GM19035 (cell line): ENCODE measurements around the gene KREMEN2.

Experiments
- ATAC-seq: cut with Tn5 transposase; IDR thresholded peaks from one replicate; pipeline ENCODE4 v1.9.1; 2021; ENCODE audit not compliant: unreplicated experiment

Gene KREMEN2

GRCh38 chr16:3000540-3000939 lies 36.5 kb downstream of the KREMEN2 start:
- no peak for ATAC-seq

- no peak for ATAC-seq
Measured at GRCh38 chr16:3001316-3001715, 37.2 kb downstream of the KREMEN2 start.

GRCh38 chr16:3003582-3004270 lies 39.7 kb downstream of the KREMEN2 start:
- ATAC-seq: peak; percentile 95

- ATAC-seq: peak; percentile 18
Measured at GRCh38 chr16:3004319-3004718, 40.2 kb downstream of the KREMEN2 start.

- no peak for ATAC-seq
Measured at GRCh38 chr16:3004781-3005284, 40.8 kb downstream of the KREMEN2 start.

GRCh38 chr16:3007059-3007956 lies 43.2 kb downstream of the KREMEN2 start:
- ATAC-seq: no peak

- ATAC-seq: no peak
Measured at GRCh38 chr16:3007957-3008689, 44.0 kb downstream of the KREMEN2 start.

- no peak for ATAC-seq
Measured at GRCh38 chr16:3008690-3009037, 44.6 kb downstream of the KREMEN2 start.

GRCh38 chr16:3009568-3010390 lies 45.7 kb downstream of the KREMEN2 start:
- ATAC-seq: no peak

GRCh38 chr16:3010510-3010909 lies 46.4 kb downstream of the KREMEN2 start:
- ATAC-seq: no peak

- no peak for ATAC-seq
Measured at GRCh38 chr16:3012246-3012645, 48.2 kb downstream of the KREMEN2 start.

GRCh38 chr16:3012828-3013420 lies 48.8 kb downstream of the KREMEN2 start, which contains the start of gene CLDN9:
Gene CLDN9 (plus strand): TSS chr16:3012923. CDS start chr16:3013363, 440 bp downstream.
- no peak for ATAC-seq

GRCh38 chr16:3013491-3013951 lies 49.4 kb downstream of the KREMEN2 start:
- no peak for ATAC-seq

GRCh38 chr16:3013998-3014690 lies 50.1 kb downstream of the KREMEN2 start:
- ATAC-seq: no peak

- no peak for ATAC-seq
Measured at GRCh38 chr16:3014971-3015370, 50.9 kb downstream of the KREMEN2 start.

- no peak for ATAC-seq
Measured at GRCh38 chr16:3015865-3016521, 51.9 kb downstream of the KREMEN2 start.

- no peak for ATAC-seq
Measured at GRCh38 chr16:3017344-3017743, 53.3 kb downstream of the KREMEN2 start.
